Progenitor cell of endocrine pancreas (in vitro differentiated cells): ENCODE data around the gene EYS. TPM values are rescaled to one million over a fixed set of nuclear protein-coding genes. Genes with fewer than 3 reads are reported as not detected.
"Not testable (repeated sequence)": the region's sequence is repeated elsewhere in the genome, so short reads cannot be mapped to it uniquely, and the experiment has no call there.

ENCODE experiments used
- DNase-seq: peaks from one replicate; pipeline ENCODE4 v3.0.0; 2021; ENCODE audit warnings: low spot score; ENCODE audit not compliant: unreplicated experiment
- H3K27ac Mint-ChIP-seq: 2 replicates; pipeline ENCODE4 v1.8.0; 2021; ENCODE audit warnings: mild to moderate bottlenecking, moderate library complexity, mixed read lengths
- H3K27me3 Mint-ChIP-seq: 2 replicates; pipeline ENCODE4 v1.8.0; 2021; ENCODE audit warnings: mixed read lengths
- H3K36me3 Mint-ChIP-seq: 2 replicates; pipeline ENCODE4 v1.8.0; 2022; ENCODE audit warnings: mixed read lengths; ENCODE audit not compliant: insufficient read depth
- H3K4me1 Mint-ChIP-seq: 2 replicates; pipeline ENCODE4 v1.8.0; 2021; ENCODE audit warnings: low read depth, mixed read lengths
- H3K4me3 Mint-ChIP-seq: 2 replicates; pipeline ENCODE4 v1.8.0; 2021; ENCODE audit warnings: low read depth, mild to moderate bottlenecking, moderate library complexity, mixed read lengths
- H3K9me3 Mint-ChIP-seq: 2 replicates; pipeline ENCODE4 v1.8.0; 2021; ENCODE audit warnings: low read depth, mixed read lengths
- CTCF ChIP-seq: fragments of 200-600 bp; sonication (generic); IDR thresholded peaks from one replicate; pipeline ENCODE4 v1.5.0; 2021; ENCODE audit warnings: antibody characterized with exemption, mild to moderate bottlenecking; ENCODE audit not compliant: unreplicated experiment
- total RNA-seq: library from RNA; stranded (reverse); gene quantifications from 2 replicates; pipeline ENCODE4 v1.2.1, GENCODE V29; 2021

EYS gene
- total RNA-seq, 1 donor from 2014 or later: 0.46 TPM

GRCh38 chr6:65537600-65537999 is 169.4 kb downstream of the EYS start:
- Mint-ChIP-seq H3K4me1 (no peaks in the 10 kb centered on the region), H3K27ac (no peak overlapping the region), H3K36me3 (no peaks in the 10 kb centered on the region), H3K27me3 (no peaks in the 10 kb centered on the region), H3K9me3 (no peaks in the 10 kb centered on the region), H3K4me3 (no peak overlapping the region)
- no peak for DNase-seq
- no peak for TF ChIP-seq CTCF

DNA sequence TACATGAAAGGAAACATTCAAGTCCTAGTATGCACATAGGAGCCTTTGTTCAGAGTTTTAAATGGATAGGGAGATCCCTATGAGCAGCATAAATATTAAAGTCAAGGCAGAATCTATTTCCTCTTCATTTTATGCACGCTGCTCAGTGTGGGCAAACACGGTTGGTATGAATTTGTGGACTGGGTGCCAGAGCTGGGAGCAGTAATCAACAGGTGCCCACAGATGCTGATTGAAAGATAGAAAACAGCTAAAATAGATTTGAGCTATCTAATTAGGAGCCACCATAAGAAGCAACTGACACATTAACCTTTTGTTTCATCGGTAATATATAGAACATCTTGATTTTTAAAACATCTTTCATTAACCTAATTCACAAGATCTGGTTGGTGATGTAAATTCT is 175.5 kb downstream of the EYS start:
- Mint-ChIP-seq H3K27ac (no peak overlapping the region), H3K36me3 (no peaks in the 10 kb centered on the region), H3K4me3 (no peak overlapping the region), H3K9me3 (no peaks in the 10 kb centered on the region), H3K27me3 (no peaks in the 10 kb centered on the region), H3K4me1 (no peaks in the 10 kb centered on the region)
- TF ChIP-seq CTCF: no peak
- DNase-seq: no peak

GRCh38 chr6:65524232-65524631 is 182.8 kb downstream of the EYS start:
- no peak overlapping the region for H3K4me3 Mint-ChIP-seq
- no peaks in the 10 kb centered on the region for H3K4me1 Mint-ChIP-seq
- no peak overlapping the region for H3K27ac Mint-ChIP-seq
- no peak for DNase-seq
- no peaks in the 10 kb centered on the region for H3K36me3 Mint-ChIP-seq
- no peak for TF ChIP-seq CTCF
- no peaks in the 10 kb centered on the region for H3K27me3 Mint-ChIP-seq
- H3K9me3 Mint-ChIP-seq: peaks cover 6% of the 10 kb centered on the region

- H3K4me3 Mint-ChIP-seq: no peak overlapping the region
- TF ChIP-seq CTCF: no peak
- no peaks in the 10 kb centered on the region for H3K27me3 Mint-ChIP-seq
- no peak for DNase-seq
- H3K9me3 Mint-ChIP-seq: peaks cover 10% of the 10 kb centered on the region
- H3K27ac Mint-ChIP-seq: no peak overlapping the region
- H3K36me3 Mint-ChIP-seq: no peaks in the 10 kb centered on the region
- peaks cover 7% of the 10 kb centered on the region for H3K4me1 Mint-ChIP-seq
These were observed 201.3 kb downstream of the EYS start for GRCh38 chr6:65505736-65506135.

GRCh38 chr6:65501045-65501444 is 206.0 kb downstream of the EYS start:
- no peak for DNase-seq
- Mint-ChIP-seq H3K27ac (no peak overlapping the region), H3K27me3 (no peaks in the 10 kb centered on the region), H3K4me3 (no peak overlapping the region), H3K4me1 (peaks cover 5% of the 10 kb centered on the region), H3K36me3 (no peaks in the 10 kb centered on the region), H3K9me3 (peaks cover 7% of the 10 kb centered on the region)
- TF ChIP-seq CTCF: no peak

DNA sequence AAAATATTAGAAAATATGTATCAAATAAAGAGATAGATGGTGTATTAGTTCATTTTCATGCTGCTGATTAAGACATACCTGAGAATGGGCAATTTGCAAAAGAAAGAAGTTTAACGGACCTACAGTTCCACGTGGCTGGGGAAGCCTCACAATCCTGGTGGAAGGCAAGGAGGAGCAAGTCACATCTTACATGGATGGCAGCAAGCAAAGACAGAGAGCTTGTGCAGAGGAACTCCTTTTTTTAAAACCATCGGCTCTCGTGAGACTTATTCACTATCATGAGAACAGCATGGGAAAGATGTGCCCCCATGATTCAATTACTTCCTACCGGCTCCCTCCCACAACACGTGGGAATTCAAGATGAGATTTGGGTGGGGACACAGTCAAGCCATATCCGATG is 223.4 kb downstream of the EYS start:
- peaks cover 16% of the 10 kb centered on the region for H3K9me3 Mint-ChIP-seq
- not testable (repeated sequence) for H3K4me1 Mint-ChIP-seq, H3K4me3 Mint-ChIP-seq, H3K27me3 Mint-ChIP-seq, H3K36me3 Mint-ChIP-seq, H3K27ac Mint-ChIP-seq, DNase-seq
